Measurements from ENCODE around the gene CCL24. TPM values are rescaled to one million over a fixed set of nuclear protein-coding genes. Genes with fewer than 3 reads are reported as not detected.

CCL24 gene
- total RNA-seq, 2 donors from 2014 or later: not detected

DNA sequence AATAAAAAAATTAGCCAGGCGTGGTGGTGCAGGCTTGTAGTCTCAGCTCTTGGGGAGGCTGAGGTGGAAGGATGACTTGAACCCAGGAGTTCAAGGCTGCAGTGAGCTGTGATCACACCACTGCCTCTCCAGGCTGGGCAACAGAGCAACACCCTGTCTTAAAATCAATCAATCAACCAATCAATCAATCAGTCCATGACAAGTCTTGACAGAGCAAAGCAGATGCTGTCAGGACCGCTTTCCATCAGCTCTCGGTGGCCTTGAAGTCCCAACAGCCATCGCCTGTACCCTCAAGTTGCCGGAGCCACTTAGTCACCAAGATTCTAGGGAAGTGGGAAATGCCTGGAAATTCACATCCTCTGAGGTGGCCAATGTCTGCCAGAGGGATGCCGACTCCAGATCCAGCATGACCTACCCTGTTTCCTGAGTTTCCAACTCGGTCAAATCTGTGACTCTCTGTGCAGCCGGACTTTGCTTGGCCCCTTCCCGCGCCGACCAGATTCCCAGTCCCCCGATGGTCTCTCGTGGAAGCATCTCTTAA lies 871 bp upstream of the CCL24 start:
- Mint-ChIP-seq H3K4me1 (no peaks in the 10 kb centered on the region), H3K36me3 (ENCODE audit: low read depth) (no peaks in the 10 kb centered on the region), H3K4me3 (no peak overlapping the region), H3K27ac (no peak overlapping the region), H3K9me3 (no peaks in the 10 kb centered on the region), H3K27me3 (ENCODE audit: insufficient read depth) (peaks cover 78% of the 10 kb centered on the region)
- no peak for DNase-seq
- TF ChIP-seq, protein P1, sequence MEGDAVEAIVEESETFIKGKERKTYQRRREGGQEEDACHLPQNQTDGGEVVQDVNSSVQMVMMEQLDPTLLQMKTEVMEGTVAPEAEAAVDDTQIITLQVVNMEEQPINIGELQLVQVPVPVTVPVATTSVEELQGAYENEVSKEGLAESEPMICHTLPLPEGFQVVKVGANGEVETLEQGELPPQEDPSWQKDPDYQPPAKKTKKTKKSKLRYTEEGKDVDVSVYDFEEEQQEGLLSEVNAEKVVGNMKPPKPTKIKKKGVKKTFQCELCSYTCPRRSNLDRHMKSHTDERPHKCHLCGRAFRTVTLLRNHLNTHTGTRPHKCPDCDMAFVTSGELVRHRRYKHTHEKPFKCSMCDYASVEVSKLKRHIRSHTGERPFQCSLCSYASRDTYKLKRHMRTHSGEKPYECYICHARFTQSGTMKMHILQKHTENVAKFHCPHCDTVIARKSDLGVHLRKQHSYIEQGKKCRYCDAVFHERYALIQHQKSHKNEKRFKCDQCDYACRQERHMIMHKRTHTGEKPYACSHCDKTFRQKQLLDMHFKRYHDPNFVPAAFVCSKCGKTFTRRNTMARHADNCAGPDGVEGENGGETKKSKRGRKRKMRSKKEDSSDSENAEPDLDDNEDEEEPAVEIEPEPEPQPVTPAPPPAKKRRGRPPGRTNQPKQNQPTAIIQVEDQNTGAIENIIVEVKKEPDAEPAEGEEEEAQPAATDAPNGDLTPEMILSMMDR (conservative IDR thresholded peaks at IDR 0.05): no peak
- Histone ChIP-seq H3K9me3 (ENCODE audit: control insufficient read depth, low read length) (no peaks in the 10 kb centered on the region), H3K27ac (ENCODE audit: low read depth, low read length) (no peak overlapping the region), H3K4me3 (ENCODE audit: low read length) (no peak overlapping the region), H3K9ac (ENCODE audit: extremely low read depth, low read length, poor library complexity, severe bottlenecking) (no peak overlapping the region), H3K27me3 (ENCODE audit: control insufficient read depth, insufficient read depth, low read length, poor library complexity, severe bottlenecking) (peaks cover 24% of the 10 kb centered on the region), H3K4me1 (ENCODE audit: control insufficient read depth, insufficient read depth, low read length) (no peaks in the 10 kb centered on the region), H3K36me3 (ENCODE audit: control insufficient read depth, insufficient read depth, low read length) (no peaks in the 10 kb centered on the region)
- 88% methylated on average over 7 to 13 of the region's 13 CpGs for WGBS, 2 experiments (ENCODE audit: insufficient coverage in 1 of 2, insufficient read length in 1 of 2)

DNA sequence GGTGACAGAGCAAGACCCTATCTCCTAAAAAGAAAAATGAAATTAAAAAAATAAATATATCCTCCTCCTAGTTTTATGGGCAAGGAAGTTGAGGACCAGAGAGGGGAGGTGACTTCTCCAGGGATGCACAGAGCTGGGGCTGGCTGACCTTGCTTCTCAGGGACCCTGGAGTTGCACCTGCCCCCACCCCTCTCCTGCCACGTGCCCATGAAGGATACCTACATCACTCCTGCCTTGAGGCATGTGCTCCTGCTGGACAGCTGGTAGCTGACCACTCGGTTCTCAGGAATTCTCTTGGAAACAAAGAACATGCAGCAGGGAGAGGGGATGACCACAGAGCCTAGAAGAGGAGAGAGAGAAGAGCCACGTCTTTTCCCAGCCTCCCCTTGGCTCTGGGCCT lies 522 bp downstream of the CCL24 start:
- no peaks in the 10 kb centered on the region for H3K36me3 Mint-ChIP-seq (ENCODE audit: low read depth)
- 63 to 79% methylated on average over 1 to 3 of the region's 3 CpGs for WGBS, 2 experiments (ENCODE audit: insufficient coverage in 1 of 2, insufficient read length in 1 of 2)
- no peak overlapping the region for H3K4me3 ChIP-seq (ENCODE audit: low read length)
- H3K27me3 Mint-ChIP-seq (ENCODE audit: insufficient read depth): peaks cover 81% of the 10 kb centered on the region
- H3K4me3 Mint-ChIP-seq: no peak overlapping the region
- no peaks in the 10 kb centered on the region for H3K36me3 ChIP-seq (ENCODE audit: control insufficient read depth, insufficient read depth, low read length)
- H3K27ac Mint-ChIP-seq: no peak overlapping the region
- H3K4me1 ChIP-seq (ENCODE audit: control insufficient read depth, insufficient read depth, low read length): no peaks in the 10 kb centered on the region
- no peak overlapping the region for H3K9ac ChIP-seq (ENCODE audit: extremely low read depth, low read length, poor library complexity, severe bottlenecking)
- H3K27ac ChIP-seq (ENCODE audit: low read depth, low read length): no peak overlapping the region
- no peaks in the 10 kb centered on the region for H3K4me1 Mint-ChIP-seq
- H3K27me3 ChIP-seq (ENCODE audit: control insufficient read depth, insufficient read depth, low read length, poor library complexity, severe bottlenecking): peaks cover 24% of the 10 kb centered on the region
- H3K9me3 ChIP-seq (ENCODE audit: control insufficient read depth, low read length): no peaks in the 10 kb centered on the region
- H3K9me3 Mint-ChIP-seq: peaks cover under 1% of the 10 kb centered on the region
- TF ChIP-seq, protein P1 (conservative IDR thresholded peaks at IDR 0.05): no peak
- no peak for DNase-seq

DNA sequence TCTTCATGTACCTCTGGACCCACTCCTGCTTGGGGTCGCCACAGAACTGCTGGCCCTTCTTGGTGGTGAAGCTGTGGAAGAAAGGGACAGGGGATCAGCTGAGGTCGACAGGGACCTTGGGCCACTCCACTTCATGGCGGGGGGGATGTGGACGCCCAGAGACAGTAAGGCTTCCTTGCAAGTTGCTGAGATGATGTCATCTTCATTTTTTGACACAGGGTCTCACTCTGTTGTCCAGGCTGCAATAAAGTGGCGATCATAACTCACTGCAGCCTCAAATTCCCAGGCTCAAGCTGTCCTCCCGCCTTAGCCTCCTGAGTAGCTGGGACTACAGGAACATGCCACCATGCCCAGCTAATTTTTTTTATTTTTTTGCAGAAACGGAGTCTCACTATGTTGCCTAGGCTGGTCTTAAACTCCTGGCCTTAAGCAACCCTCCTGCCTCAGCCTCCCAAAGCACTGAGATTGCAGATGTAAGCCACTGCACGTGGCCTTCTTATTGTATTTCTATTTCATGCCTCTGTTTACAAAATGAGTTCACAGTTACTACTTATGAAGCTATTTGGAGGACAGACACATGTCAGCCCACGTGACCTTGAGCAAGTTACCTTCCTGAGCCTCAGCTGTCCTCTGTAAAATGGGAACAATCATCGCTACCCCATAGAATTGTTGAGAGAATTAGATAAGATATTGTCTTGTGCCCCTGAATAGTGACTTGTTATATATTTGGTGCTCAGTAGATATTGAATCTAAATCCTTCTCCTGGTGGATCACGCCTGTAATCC lies 1.5 kb downstream of the CCL24 start:
- H3K36me3 Mint-ChIP-seq (ENCODE audit: low read depth): no peaks in the 10 kb centered on the region
- no peaks in the 10 kb centered on the region for H3K4me1 Mint-ChIP-seq
- Histone ChIP-seq H3K27ac (ENCODE audit: low read depth, low read length) (no peak overlapping the region), H3K4me3 (ENCODE audit: low read length) (no peak overlapping the region), H3K36me3 (ENCODE audit: control insufficient read depth, insufficient read depth, low read length) (no peaks in the 10 kb centered on the region), H3K9me3 (ENCODE audit: control insufficient read depth, low read length) (peaks cover 7% of the 10 kb centered on the region), H3K4me1 (ENCODE audit: control insufficient read depth, insufficient read depth, low read length) (no peaks in the 10 kb centered on the region), H3K9ac (ENCODE audit: extremely low read depth, low read length, poor library complexity, severe bottlenecking) (no peak overlapping the region), H3K27me3 (ENCODE audit: control insufficient read depth, insufficient read depth, low read length, poor library complexity, severe bottlenecking) (peaks cover 24% of the 10 kb centered on the region)
- H3K4me3 Mint-ChIP-seq: no peak overlapping the region
- WGBS, 2 experiments (ENCODE audit: insufficient coverage in 1 of 2, insufficient read length in 1 of 2): 91 to 95% methylated on average over 9 to 11 of the region's 11 CpGs
- H3K9me3 Mint-ChIP-seq: peaks cover 10% of the 10 kb centered on the region
- DNase-seq: no peak
- H3K27ac Mint-ChIP-seq: no peak overlapping the region
- TF ChIP-seq, protein P1 (conservative IDR thresholded peaks at IDR 0.05): no peak
- peaks cover 85% of the 10 kb centered on the region for H3K27me3 Mint-ChIP-seq (ENCODE audit: insufficient read depth)

All from endodermal cell (in vitro differentiated cells).